DOHH2 (cell line): ENCODE measurements around the gene SLC25A1.

Experiments used
- H3F3A ChIP-seq: fragments of 200-600 bp; sonication (generic), shearing (Covaris generic); 2 replicates; pipeline ENCODE4 v1.6.0; 2016; ENCODE audit warnings: antibody characterized with exemption, mild to moderate bottlenecking; ENCODE audit not compliant: control insufficient read depth, insufficient read depth
- H3K27ac ChIP-seq: fragments of 200-600 bp; sonication (generic); 2 replicates; pipeline ENCODE4 v1.5.1; 2014; ENCODE audit warnings: low read depth, mild to moderate bottlenecking, low read length, moderate library complexity
- H3K27me3 ChIP-seq: fragments of 200-600 bp; sonication (generic); 2 replicates; pipeline ENCODE4 v1.6.1; 2014; ENCODE audit warnings: mild to moderate bottlenecking, low read length, mixed read lengths; ENCODE audit not compliant: control insufficient read depth
- H3K36me3 ChIP-seq: fragments of 200-600 bp; sonication (generic); 2 replicates; pipeline ENCODE4 v1.6.1; 2014; ENCODE audit warnings: mild to moderate bottlenecking, low read length, moderate library complexity, mixed read lengths; ENCODE audit not compliant: control insufficient read depth
- H3K4me1 ChIP-seq: fragments of 200-600 bp; sonication (generic); 2 replicates; pipeline ENCODE4 v1.6.1; 2014; ENCODE audit warnings: mild to moderate bottlenecking, low read length, mixed read lengths; ENCODE audit not compliant: control insufficient read depth
- H3K4me2 ChIP-seq: fragments of 200-600 bp; sonication (generic); 2 replicates; pipeline ENCODE4 v1.6.0; 2014; ENCODE audit warnings: mild to moderate bottlenecking, low read length, moderate library complexity
- H3K4me3 ChIP-seq: fragments of 200-600 bp; sonication (generic); 2 replicates; pipeline ENCODE4 v1.5.1; 2014; ENCODE audit warnings: mild to moderate bottlenecking, low read length, mixed read lengths
- H3K79me2 ChIP-seq: fragments of 200-600 bp; sonication (generic); 2 replicates; pipeline ENCODE4 v1.6.1; 2014; ENCODE audit warnings: mild to moderate bottlenecking, low read length, mixed read lengths; ENCODE audit not compliant: control insufficient read depth
- H3K9me2 ChIP-seq: fragments of 200-600 bp; sonication (generic); replicated peaks from 2 replicates; pipeline ENCODE4 v1.6.1; 2014; ENCODE audit warnings: mild to moderate bottlenecking, low read length, mixed read lengths; ENCODE audit not compliant: control insufficient read depth
- H3K9me3 ChIP-seq: fragments of 200-600 bp; sonication (generic); 2 replicates; pipeline ENCODE4 v1.6.1; 2014; ENCODE audit warnings: antibody characterized with exemption, low read length, mixed read lengths; ENCODE audit not compliant: control insufficient read depth, insufficient read depth
- H4K20me1 ChIP-seq: fragments of 200-600 bp; sonication (generic); 2 replicates; pipeline ENCODE4 v1.6.0; 2014; ENCODE audit warnings: low read depth, mild to moderate bottlenecking, antibody characterized with exemption, low read length, moderate library complexity; ENCODE audit not compliant: control insufficient read depth, insufficient read depth
- CTCF ChIP-seq: fragments of 200-600 bp; sonication (generic); IDR thresholded peaks from one replicate; pipeline ENCODE4 v1.5.1; 2014; ENCODE audit warnings: antibody characterized with exemption, mild to moderate bottlenecking, low read depth, low read length; ENCODE audit not compliant: poor library complexity, severe bottlenecking
- EZH2phosphoT487 ChIP-seq: fragments of 200-600 bp; sonication (generic); IDR thresholded peaks from 2 replicates; pipeline ENCODE4 v1.6.1; 2017; ENCODE audit warnings: borderline replicate concordance, mild to moderate bottlenecking, antibody characterized with exemption, low read length, moderate library complexity, mixed read lengths

The SLC25A1 gene

GRCh38 chr22:19196841-19197612, 18.5 kb upstream of the SLC25A1 start:
- TF ChIP-seq CTCF (no peak), EZH2phosphoT487 (no peak)
- Histone ChIP-seq H3K4me2 (no peak overlapping the region), H4K20me1 (no peaks in the 10 kb centered on the region)

GRCh38 chr22:19195796-19196731, 17.5 kb upstream of the SLC25A1 start:
- Histone ChIP-seq H3F3A (no peaks in the 10 kb centered on the region), H3K27ac (no peak overlapping the region), H3K79me2 (no peaks in the 10 kb centered on the region), H4K20me1 (no peaks in the 10 kb centered on the region), H3K27me3 (peaks cover 11% of the 10 kb centered on the region), H3K4me2 (no peak overlapping the region), H3K4me3 (no peak overlapping the region), H3K4me1 (peaks cover 4% of the 10 kb centered on the region; the same call in 1 of the 2 replicates), H3K9me2 (no peaks in the 10 kb centered on the region), H3K9me3 (no peaks in the 10 kb centered on the region), H3K36me3 (no peaks in the 10 kb centered on the region)
- no peak for TF ChIP-seq EZH2phosphoT487
- TF ChIP-seq CTCF = no peak

More at GRCh38 chr22:19196841-19197612, 18.5 kb upstream of the SLC25A1 start:
- Histone ChIP-seq H3K79me2 (no peaks in the 10 kb centered on the region), H3K9me3 (no peaks in the 10 kb centered on the region), H3K4me1 (peaks cover 4% of the 10 kb centered on the region; the same call in 1 of the 2 replicates), H3K36me3 (no peaks in the 10 kb centered on the region), H3K4me3 (no peak overlapping the region), H3K9me2 (no peaks in the 10 kb centered on the region), H3K27me3 (peaks cover 11% of the 10 kb centered on the region), H3K27ac (no peak overlapping the region), H3F3A (no peaks in the 10 kb centered on the region)

- TF ChIP-seq EZH2phosphoT487 (no peak), CTCF (no peak)
- peaks cover 4% of the 10 kb centered on the region; the same call in 1 of the 2 replicates for H3K4me1 ChIP-seq
- no peaks in the 10 kb centered on the region for H3K9me3 ChIP-seq
- H3K27ac ChIP-seq = no peak overlapping the region
- H3K27me3 ChIP-seq = peaks cover 11% of the 10 kb centered on the region
- H3K4me2 ChIP-seq = no peak overlapping the region
- no peaks in the 10 kb centered on the region for H3F3A ChIP-seq
- no peaks in the 10 kb centered on the region for H3K36me3 ChIP-seq
- H3K79me2 ChIP-seq = no peaks in the 10 kb centered on the region
- H3K4me3 ChIP-seq = no peak overlapping the region
- no peaks in the 10 kb centered on the region for H4K20me1 ChIP-seq
- no peaks in the 10 kb centered on the region for H3K9me2 ChIP-seq
Measured at GRCh38 chr22:19194766-19195536, 16.4 kb upstream of the SLC25A1 start.
